GM19099 (cell line): ENCODE measurements around the gene MBD3.
A peak's percentile ranks its signal among the peaks of the same experiment; 100 is the strongest.

Experiments
- POLR2A ChIP-seq: IDR thresholded peaks from 3 replicates; pipeline ENCODE4 v1.6.1; 2011; ENCODE audit warnings: low read depth; ENCODE audit not compliant: insufficient read length; ENCODE audit errors: extremely low read depth

The MBD3 gene

DNA sequence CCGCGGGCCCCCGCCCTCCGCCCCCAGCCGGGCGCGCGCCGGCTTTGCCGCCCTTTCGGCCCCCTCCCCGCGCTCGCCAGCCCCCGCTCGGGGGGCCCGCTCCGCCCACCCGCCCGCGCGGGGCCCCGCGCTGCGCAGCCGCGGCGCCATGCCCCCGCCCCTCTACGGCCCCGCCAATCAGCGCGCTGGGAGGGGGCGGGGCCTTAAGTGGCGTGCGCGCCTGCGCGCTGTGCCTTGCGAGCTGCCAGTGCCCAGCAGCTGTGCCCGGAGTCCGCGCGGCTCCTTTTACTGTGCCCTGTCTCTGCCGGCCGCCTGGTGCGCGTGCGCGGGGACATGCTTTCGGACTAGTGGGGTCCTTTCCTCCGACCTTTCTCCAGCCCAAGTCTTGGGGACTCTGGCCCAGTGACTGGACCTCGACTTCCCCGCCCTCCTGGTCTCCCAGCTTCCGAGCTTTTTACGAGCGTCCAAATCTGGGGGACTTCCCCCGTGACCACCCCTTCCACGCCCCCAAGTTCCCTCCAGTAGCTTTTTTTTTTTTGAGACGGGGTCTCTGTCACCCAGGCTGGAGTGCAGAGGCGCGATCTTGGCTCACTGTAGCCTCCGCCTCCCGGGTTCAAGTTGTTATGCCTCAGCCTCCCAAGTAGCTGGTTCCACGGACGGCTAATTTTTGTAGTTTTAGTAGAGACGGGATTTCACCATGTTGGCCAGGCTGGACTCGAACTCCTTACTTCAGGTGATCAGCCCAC, at the start of gene MBD3:
MBD3 (minus strand) TSS at position 111 of the 746 bp plus-strand sequence. CDS start 234 bp downstream, outside the sequence.
- peak; percentile 73 for TF ChIP-seq POLR2A

DNA sequence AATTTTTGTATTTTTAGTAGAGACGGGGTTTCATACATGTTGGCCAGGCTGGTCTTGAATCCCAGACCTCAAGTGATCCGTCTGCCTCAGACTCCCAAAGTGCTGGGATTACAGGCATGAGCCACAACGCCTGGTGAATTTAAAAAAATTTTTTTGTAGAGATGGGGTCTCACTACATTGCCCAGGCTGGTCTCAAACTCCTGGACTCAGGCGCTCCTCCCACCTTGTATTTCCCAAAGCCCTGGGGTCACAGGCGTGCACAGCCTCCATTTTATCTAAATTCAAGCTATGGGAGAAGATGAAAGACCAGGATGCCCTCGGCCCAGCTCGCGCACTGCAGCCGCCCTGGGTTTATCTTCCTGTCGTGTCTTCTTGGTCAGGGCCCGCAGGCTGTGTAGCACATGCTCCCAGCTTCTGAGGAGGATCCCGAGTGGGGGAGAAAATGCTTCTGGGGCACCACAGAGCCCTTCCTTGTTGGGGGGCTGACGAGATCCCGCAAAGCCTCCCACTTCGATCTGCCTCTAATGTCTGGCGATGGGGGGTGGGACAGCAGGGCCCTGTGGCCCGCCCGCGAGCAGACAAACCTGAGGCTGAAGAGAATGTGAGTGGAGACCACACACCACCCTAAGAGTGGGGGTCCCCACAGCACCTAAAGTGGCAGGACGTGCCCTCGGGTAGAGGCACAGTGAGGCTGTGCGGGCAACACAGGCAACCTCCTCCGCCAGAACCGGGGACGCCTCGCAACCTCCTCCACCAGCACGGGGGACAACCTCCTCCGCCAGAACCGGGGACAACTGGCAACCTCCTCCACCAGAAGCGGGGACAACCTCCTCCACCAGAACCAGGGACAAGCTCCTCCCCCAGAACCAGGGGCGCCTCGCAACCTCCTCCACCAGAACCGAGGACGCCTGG, 43.9 kb upstream of the MBD3 start:
- no peak for TF ChIP-seq POLR2A

- TF ChIP-seq POLR2A = no peak
Observed at GRCh38 chr19:1634938-1635243, 42.2 kb upstream of the MBD3 start.

DNA sequence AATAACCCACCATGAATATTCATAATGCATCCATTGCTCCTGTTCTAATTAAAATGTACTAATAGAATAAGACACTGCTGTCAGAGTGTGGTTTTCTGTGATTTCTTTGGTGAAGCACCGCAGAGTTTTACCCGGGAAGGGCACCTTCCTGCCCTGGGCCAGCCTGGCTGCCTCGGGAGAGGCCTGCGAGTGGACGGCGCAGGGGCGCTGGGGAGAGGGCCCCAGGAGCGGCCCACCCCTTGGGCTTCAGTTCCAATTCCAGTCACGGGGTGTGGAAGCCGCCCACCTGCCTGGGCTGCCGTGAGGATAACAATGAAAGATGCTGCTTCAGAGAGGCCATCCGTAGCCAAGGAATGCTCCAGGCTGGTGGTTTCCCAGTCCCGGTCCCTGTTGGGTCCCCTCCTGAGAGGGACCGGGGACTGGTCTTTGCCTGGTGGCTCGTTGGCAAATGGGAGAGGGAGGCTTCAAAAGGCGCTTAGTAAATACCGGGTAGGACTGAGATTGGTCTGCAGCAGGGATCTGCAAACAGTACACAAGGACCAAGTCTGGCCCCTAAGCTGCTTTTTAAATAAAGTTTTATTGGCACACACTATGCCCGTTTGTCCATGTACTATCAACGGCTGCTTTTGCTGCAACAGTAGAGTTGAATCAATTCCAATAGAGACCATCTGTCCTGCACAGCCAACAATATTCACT, 41.7 kb upstream of the MBD3 start:
- TF ChIP-seq POLR2A = no peak

GRCh38 chr19:1633269-1633826, 40.7 kb upstream of the MBD3 start:
- no peak for TF ChIP-seq POLR2A

DNA sequence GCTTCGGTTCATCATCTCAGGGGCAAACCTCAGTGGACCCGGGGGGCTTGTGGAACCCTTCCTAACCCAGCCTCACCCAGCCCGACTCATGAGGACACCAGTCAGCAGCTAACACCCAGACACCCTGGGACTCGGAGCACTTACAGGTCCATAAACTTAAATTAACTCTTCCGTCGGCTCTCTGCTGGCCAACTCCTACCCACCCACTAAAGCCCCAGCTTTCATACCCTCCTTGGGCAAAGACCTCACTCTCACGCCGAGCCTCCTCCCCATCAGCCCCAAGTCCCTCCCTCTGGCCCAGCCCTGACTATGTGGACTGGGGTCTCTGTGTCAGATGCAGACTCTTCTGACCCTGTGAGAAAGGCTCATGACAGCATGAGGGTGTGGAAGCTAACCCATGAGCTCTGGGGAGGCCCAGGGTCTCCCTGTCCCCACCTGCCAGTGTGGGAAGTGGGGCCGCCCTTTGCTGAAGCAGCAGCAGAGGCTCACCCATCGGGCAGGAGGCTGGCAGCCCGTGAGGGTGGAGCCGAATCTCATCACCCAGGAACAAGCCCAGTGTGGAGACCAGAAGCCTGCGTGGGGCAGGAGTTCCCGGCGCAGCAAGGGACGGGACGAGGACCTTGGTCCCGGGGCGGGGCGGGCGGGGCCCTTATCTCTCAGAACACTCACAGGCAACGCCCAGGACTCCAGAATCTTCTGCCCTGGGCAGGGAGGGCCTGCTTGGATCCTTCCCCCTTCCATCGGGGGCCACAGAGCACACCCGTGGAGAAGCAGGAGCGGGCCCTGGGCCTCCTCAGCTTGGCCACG, 40.0 kb upstream of the MBD3 start:
- TF ChIP-seq POLR2A = no peak

- TF ChIP-seq POLR2A = no peak
Observed at GRCh38 chr19:1631557-1632100, 39.0 kb upstream of the MBD3 start.

- no peak for TF ChIP-seq POLR2A
Observed at GRCh38 chr19:1630811-1631210, 38.1 kb upstream of the MBD3 start.

DNA sequence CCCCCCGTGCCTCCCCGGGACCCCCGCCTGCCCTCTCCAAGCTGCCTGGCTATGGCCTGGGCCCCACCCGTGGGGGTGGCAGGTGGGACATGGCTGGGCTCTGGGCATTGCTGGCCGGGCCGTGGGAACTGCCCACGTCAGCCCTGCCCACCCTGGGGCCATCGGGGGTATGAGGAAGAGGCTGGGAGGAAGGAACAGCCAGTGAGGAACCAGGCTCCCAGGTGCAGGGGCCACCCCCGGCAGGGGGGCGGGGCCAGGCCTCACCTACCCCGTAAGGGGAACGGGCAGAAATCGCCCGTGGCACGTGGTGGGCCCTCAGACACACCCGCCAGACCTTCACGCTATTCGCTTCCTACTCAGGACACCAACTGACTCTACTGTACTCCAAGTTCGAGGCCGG, 37.3 kb upstream of the MBD3 start:
- TF ChIP-seq POLR2A = no peak

DNA sequence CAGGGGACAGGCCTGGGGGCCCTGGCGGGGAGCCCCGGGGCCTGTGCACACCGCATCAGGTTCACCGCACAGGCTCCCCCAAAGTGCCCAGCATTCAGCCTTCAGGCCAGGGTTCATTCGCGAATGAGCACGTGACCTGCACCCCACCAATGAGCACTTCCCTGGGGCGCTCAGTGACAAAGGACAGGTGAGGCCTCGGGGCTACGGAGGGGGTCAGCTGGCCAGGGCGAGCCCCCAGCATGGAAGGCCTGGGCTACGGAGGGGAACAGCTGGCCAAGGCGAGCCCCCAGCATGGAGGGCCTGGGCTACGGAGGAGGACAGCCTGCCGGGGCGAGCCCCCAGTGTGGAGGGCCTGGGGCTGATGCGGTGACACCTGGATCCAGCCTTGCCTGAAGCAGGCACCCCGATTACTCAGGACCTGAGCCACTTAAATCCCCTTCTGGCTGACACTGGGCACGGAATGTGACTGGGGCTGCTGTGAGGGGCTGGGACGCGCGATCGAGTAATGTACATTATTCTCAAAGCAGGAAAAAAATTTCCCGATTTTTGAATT, 36.7 kb upstream of the MBD3 start:
- no peak for TF ChIP-seq POLR2A

GRCh38 chr19:1627194-1627593, 34.5 kb upstream of the MBD3 start:
- no peak for TF ChIP-seq POLR2A

GRCh38 chr19:1626417-1627010, 33.8 kb upstream of the MBD3 start:
- TF ChIP-seq POLR2A = no peak

DNA sequence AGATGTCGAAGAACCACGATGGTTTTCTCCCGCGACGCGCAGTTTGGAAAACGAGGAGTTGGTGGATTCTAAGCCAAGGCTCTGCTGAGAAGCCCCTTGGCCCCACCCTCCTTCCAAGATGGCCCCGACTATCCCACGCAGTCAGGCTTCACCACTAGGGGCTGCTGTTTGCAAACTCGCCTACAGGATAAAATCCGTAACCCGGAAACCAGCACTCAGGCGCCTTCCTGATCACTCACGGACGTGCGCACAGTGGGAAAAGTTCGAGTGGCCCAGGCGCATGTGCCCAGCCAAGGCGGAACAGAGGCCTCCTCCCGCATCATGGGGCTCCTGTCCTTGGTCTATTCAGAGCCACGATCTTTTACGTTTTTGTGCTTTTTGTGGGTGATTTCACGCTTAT, 31.8 kb upstream of the MBD3 start:
- TF ChIP-seq POLR2A = no peak

DNA sequence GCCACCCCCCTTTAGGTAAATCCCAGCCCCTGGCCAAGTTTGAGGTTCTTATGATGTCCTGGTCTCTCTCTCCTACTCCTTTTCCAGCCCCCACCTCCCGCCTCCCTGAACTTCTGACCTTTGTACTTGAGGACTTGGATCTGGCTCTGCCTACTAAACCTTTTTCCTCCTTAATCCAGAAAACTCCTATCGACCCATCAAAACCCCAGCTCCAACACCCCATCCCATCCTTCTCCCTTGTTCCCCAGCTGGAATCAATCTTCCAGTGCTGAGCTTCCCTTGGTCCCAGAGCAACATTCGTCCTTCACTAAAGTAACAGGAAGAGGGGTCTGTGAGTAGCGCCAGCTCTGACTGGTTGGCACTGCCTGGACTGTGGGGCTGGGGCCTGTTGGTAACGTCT, 29.9 kb upstream of the MBD3 start:
- TF ChIP-seq POLR2A = no peak

DNA sequence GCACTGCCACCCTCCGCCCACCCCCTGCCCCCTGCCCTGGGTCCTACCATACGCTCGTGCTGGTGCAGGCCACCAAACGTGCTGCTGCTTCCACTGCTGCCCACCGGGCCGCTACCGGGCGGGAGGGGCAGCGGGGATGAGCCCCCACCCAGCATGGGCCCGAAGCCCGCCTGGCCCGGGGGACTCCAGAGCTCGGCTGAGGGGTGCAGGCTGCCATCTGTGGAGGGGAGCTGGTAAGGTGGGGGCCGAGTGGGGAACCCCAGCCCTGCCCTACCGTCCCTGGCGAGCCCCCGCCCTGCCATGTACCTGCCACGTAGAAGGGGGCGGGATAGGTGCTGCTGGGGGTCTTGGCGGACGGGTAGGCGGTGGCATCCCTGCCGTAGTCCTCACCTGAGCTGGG, 29.3 kb upstream of the MBD3 start:
- no peak for TF ChIP-seq POLR2A
